ENCODE data around the gene ASCC2. TPM values are rescaled to one million over a fixed set of nuclear protein-coding genes. Genes with fewer than 3 reads are reported as not detected.

Gene ASCC2
- total and polyA plus RNA-seq, 10 donors = 34.1 to 89.0 (median 62.9) TPM

GRCh38 chr22:29813563-29813962, 24.5 kb downstream of the ASCC2 start:
- no peak overlapping the region for H3K4me3 ChIP-seq
- peaks cover 7 to 100% (median 85%) of the 10 kb centered on the region in 6 donors for H3K36me3 ChIP-seq
- no peaks in the 10 kb centered on the region for H3K27me3 ChIP-seq (replicated peaks in 1 of 7)
- no peak for DNase-seq
- TF ChIP-seq CTCF (IDR thresholded peaks at IDR 0.05 in 8 of 11, conservative IDR thresholded peaks at IDR 0.05 in 3 of 11) (no peak), POLR2A (IDR thresholded peaks at IDR 0.05) (no peak), POLR2AphosphoS5 (IDR thresholded peaks at IDR 0.05) (no peak)
- H3K4me1 ChIP-seq = no peaks in the 10 kb centered on the region
- intact Hi-C loops (cut with DNase I; ENCODE audit: low total_unique reads) = no loop called here
- no peaks in the 10 kb centered on the region for H3K9me3 ChIP-seq
- WGBS, 5 donors = 84 to 95% (median 90%) methylated on average over 3 of the region's 3 CpGs
- H3K27ac ChIP-seq = no peak overlapping the region

- Histone ChIP-seq H3K4me3 (no peak overlapping the region), H3K27me3 (replicated peaks in 1 of 7) (no peaks in the 10 kb centered on the region), H3K4me1 (no peaks in the 10 kb centered on the region), H3K27ac (no peak overlapping the region), H3K9me3 (no peaks in the 10 kb centered on the region), H3K36me3 (peaks cover 7 to 100% (median 88%) of the 10 kb centered on the region in 6 donors)
- TF ChIP-seq POLR2A (IDR thresholded peaks at IDR 0.05) (no peak), POLR2AphosphoS5 (IDR thresholded peaks at IDR 0.05) (no peak), CTCF (IDR thresholded peaks at IDR 0.05 in 8 of 11, conservative IDR thresholded peaks at IDR 0.05 in 3 of 11) (no peak)
- 94 to 98% (median 96%) methylated on average over 8 of the region's 8 CpGs for WGBS, 5 donors
- intact Hi-C loops (cut with DNase I; ENCODE audit: low total_unique reads) = no loop called here
- DNase-seq = no peak
These were observed 24.9 kb downstream of the ASCC2 start for GRCh38 chr22:29813126-29813525.

- peaks cover 8 to 100% (median 90%) of the 10 kb centered on the region in 6 donors for H3K36me3 ChIP-seq
- no peaks in the 10 kb centered on the region for H3K27me3 ChIP-seq (replicated peaks in 1 of 7)
- no peak overlapping the region for H3K27ac ChIP-seq
- no peaks in the 10 kb centered on the region for H3K9me3 ChIP-seq
- intact Hi-C loops (cut with DNase I; ENCODE audit: low total_unique reads) = no loop called here
- no peak for TF ChIP-seq POLR2AphosphoS5 (IDR thresholded peaks at IDR 0.05)
- TF ChIP-seq POLR2A (IDR thresholded peaks at IDR 0.05) = no peak
- no peak for TF ChIP-seq CTCF (IDR thresholded peaks at IDR 0.05 in 8 of 11, conservative IDR thresholded peaks at IDR 0.05 in 3 of 11)
- 76 to 94% (median 81%) methylated on average over 2 of the region's 2 CpGs for WGBS, 5 donors
- no peaks in the 10 kb centered on the region for H3K4me1 ChIP-seq
- H3K4me3 ChIP-seq = no peak overlapping the region
- no peak for DNase-seq
These were observed 26.7 kb downstream of the ASCC2 start for GRCh38 chr22:29811377-29811776.

GRCh38 chr22:29810216-29810615, 27.9 kb downstream of the ASCC2 start:
- peaks cover 13 to 100% (median 91%) of the 10 kb centered on the region in 6 donors for H3K36me3 ChIP-seq

More at GRCh38 chr22:29810216-29810615, 27.9 kb downstream of the ASCC2 start:
- Histone ChIP-seq H3K9me3 (no peaks in the 10 kb centered on the region), H3K4me3 (no peak overlapping the region), H3K4me1 (no peaks in the 10 kb centered on the region), H3K27me3 (replicated peaks in 1 of 7) (no peaks in the 10 kb centered on the region), H3K27ac (no peak overlapping the region)
- intact Hi-C loops (cut with DNase I; ENCODE audit: low total_unique reads) = no loop called here
- no peak for DNase-seq
- WGBS, 5 donors = 81 to 97% (median 82%) methylated on average over 2 of the region's 2 CpGs
- TF ChIP-seq POLR2AphosphoS5 (IDR thresholded peaks at IDR 0.05) = no peak
- no peak for TF ChIP-seq CTCF (IDR thresholded peaks at IDR 0.05 in 8 of 11, conservative IDR thresholded peaks at IDR 0.05 in 3 of 11)
- no peak for TF ChIP-seq POLR2A (IDR thresholded peaks at IDR 0.05)

Data from spleen (tissue), 11 donors.